GM21717 (cell line): ENCODE data around the gene VMAC.

Source experiments
- ATAC-seq: cut with Tn5 transposase; IDR thresholded peaks from one replicate; pipeline ENCODE4 v1.9.1; 2021; ENCODE audit warnings: mild to moderate bottlenecking, moderate library complexity; ENCODE audit not compliant: unreplicated experiment

The VMAC gene

GRCh38 chr19:5903624-5904351 lies 884 bp upstream of the VMAC start, which contains the start of gene NDUFA11:
NDUFA11 (minus strand) TSS chr19:5903790; CDS start chr19:5903708, 82 bp downstream.
- peak; percentile 25 for ATAC-seq

DNA sequence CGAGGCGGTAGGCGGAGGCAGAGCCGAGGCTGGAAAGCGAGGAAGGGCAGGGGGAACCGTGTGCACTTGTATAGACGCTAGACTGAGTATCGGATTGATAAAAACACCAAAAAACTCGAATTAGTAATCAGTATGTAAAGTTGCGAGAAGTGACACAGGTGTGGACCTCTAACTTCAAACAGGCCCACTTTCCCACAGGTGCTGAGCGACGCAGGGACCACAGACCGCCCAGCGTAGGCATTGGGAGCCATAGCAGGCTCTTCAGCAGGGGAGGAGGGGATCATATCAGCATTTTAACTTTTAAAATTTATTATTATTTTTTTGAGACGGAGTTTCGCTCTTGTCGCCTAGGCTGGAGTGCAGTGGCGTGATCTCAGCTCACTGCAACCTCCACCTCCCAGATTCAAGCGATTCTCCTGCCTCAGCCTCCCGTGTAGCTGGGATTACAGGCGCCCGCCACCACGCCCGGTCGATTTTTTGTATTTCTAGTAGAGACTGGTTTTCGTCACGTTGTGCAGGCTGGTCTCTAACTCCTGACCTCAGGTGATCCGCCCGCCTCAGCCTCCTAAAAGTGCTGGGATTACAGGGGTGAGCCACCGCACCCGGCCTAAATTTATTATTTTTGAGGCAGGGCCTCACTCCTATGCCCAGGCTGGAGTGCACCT lies 574 bp downstream of the VMAC start:
- no peak for ATAC-seq

GRCh38 chr19:5907241-5907640 lies 2.6 kb downstream of the VMAC start:
- ATAC-seq: no peak

- ATAC-seq: no peak
Measured at GRCh38 chr19:5908773-5909442, 4.2 kb downstream of the VMAC start.

DNA sequence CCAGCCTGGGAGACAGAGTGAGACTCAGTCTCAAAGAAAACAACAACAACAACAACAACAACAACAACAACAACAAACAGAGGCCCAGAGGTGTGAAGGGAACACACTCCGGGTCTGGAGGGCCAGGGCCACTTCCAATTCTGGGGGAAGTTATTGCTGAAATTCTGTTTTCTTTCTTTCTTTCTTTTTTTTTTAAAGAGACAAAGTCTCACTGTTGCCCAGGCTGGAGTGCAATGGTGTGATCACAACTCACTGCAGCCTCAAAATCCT lies 5.9 kb downstream of the VMAC start:
- no peak for ATAC-seq

GRCh38 chr19:5911366-5911765 lies 6.7 kb downstream of the VMAC start:
- ATAC-seq: no peak

- ATAC-seq: no peak
Measured at GRCh38 chr19:5913739-5914357, 9.2 kb downstream of the VMAC start, which contains the start of gene CAPS. CAPS (plus strand) TSS chr19:5914254; CDS start chr19:5914407, 153 bp downstream.

DNA sequence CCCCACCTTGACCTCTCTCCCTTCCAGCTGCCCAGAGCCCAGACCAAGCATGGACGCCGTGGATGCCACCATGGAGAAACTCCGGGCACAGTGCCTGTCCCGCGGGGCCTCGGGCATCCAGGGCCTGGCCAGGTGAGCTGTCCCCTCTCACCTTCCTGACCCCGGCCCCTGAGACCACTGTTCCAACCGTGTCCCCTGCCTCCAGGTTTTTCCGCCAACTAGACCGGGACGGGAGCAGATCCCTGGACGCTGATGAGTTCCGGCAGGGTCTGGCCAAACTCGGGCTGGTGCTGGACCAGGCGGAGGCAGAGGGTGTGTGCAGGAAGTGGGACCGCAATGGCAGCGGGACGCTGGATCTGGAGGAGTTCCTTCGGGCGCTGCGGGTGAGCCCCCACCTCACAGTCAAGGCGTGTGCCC lies 9.7 kb downstream of the VMAC start:
- no peak for ATAC-seq

DNA sequence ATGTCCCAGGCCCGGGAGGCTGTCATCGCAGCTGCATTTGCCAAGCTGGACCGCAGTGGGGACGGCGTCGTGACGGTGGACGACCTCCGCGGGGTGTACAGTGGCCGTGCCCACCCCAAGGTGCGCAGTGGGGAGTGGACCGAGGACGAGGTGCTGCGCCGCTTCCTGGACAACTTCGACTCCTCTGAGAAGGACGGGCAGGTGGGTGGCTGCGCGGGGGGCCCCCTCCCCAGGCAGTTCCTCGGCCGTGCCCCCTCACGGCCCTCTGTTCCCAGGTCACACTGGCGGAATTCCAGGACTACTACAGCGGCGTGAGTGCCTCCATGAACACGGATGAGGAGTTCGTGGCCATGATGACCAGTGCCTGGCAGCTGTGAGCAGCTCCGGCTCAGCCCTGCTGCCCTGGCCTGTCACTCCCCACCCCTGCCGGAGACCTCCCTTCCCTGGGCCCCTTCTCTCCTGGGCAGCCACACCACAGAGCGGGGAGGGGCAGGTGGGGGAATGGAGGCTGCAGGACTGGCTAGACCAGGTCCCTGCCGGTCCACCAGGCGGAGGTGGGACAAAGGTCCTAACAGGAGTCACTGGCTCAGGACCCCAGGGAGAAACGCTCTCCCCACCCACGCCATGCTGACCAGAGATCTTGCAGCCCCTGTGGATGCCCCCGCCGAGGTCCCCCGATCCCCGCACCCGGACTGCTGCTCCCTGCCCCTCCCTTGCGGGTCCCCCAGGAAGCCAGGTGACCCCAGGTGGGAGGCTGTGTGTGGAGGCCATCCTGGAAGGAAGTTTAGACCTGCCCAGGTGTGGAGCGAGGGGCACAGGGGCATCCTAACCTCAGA lies 10.5 kb downstream of the VMAC start:
- no peak for ATAC-seq

GRCh38 chr19:5915782-5916165 lies 11.1 kb downstream of the VMAC start:
- ATAC-seq: no peak

GRCh38 chr19:5916181-5916708 lies 11.6 kb downstream of the VMAC start:
- no peak for ATAC-seq

DNA sequence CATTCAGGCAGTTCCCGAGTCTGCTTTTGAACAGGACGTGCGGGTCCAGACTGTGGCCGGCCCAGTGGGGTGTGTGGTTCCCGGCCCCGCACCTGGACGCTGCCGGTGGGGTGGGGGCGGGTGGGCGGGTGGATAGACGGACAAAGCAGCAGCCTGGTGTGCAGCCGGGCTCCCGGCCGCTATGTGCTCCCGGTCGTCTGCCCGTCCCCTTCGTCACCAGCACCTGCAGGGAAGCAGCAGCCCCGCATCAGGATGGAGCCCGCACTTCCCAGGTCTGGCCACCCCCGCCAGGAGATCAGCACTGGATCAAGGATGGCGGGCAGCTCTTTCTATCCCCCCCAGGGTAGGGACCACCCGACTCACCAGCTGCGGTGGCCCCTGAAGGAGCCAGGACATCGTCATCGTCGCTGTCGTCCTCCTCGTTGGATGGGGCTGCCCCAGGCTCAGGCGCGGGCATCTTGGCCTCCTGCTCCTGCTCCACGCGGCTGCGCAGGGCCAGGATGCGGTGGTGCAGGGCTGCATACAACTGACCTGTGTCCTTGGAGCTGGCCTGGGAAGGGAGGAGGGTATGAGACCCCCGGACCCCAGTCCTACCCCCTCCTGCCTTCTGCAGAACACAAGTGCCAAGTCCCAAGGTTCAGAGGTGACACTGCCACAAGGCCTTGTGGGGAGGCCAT lies 12.9 kb downstream of the VMAC start:
- ATAC-seq: no peak

GRCh38 chr19:5918463-5919079 lies 13.9 kb downstream of the VMAC start:
- ATAC-seq: no peak

DNA sequence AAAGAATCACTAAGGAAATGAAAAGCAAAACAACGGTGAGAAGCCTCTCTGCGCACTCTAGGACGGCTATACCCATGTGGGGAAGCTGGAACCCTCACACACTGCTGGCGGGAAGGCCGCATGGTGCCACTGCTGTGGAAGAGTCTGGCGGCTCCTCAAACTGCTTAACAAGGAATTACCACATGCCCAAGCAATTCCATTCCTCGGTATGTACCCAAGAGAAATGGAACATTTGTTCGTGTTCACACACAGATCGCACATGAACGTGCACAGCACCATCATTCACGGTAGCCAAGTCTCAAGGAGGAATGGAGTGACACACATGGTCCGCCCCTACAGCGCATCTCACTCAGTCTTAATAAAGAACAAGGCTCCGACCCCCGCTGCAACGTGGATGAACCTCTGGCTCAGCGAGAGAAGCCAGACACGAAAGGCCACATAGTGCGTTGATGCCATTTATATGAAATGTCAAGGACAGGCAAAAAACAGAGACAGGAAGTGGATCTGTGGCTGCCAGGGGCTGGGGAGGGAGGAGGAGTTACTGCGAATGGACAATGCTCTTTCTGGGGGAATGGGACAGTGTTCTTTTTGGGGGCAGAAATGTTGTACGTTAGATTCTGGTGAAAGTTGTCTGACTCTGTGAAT lies 17.0 kb downstream of the VMAC start:
- no peak for ATAC-seq

- ATAC-seq: no peak
Measured at GRCh38 chr19:5922161-5922545, 17.5 kb downstream of the VMAC start.

DNA sequence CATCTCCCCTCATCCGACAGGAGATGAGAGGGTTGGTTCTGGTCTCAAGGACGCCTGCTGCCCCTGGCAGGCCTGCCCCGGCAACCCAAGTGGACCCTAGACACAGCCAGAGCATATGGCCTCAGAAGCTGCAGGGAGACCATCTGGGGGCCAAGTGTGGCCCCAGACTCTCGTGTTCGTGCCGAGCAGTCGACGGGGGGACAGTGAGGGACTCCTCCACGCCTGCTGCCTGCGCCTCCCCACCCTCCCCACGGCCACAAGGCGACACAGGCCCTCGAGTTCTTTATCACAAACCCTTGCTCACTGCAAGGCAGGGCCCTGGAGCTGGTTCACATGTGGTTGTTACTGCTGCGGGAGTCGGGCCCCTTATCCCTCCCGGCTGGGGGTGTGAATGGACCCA lies 18.7 kb downstream of the VMAC start:
- no peak for ATAC-seq

DNA sequence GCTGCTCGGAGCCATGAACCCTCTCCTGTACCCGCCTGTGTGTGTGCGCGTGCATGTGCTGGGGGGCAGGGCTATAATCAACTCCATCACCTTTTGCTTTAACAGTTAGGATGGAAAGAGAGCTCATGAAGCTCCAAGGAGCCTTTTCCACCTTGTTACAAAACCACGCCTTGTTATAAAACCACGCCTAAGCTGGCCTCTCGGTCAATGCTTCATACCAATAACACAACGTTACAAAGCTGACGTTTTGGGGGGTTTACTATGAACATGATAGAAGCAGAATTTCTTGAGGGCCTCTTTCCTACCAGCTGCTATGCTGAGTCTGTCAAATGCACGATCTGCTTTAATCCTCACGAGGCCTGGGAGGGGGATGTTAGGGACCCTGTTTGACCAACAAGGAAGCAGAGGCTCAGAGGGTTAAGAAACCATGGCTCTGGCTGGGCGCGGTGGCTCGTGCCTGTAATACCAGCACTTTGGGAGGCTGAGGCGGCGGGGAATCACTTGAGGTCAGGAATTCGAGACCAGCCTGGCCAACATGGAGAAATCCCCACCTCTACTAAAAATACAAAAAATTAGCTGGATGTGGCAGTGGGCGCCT lies 21.3 kb downstream of the VMAC start:
- no peak for ATAC-seq

DNA sequence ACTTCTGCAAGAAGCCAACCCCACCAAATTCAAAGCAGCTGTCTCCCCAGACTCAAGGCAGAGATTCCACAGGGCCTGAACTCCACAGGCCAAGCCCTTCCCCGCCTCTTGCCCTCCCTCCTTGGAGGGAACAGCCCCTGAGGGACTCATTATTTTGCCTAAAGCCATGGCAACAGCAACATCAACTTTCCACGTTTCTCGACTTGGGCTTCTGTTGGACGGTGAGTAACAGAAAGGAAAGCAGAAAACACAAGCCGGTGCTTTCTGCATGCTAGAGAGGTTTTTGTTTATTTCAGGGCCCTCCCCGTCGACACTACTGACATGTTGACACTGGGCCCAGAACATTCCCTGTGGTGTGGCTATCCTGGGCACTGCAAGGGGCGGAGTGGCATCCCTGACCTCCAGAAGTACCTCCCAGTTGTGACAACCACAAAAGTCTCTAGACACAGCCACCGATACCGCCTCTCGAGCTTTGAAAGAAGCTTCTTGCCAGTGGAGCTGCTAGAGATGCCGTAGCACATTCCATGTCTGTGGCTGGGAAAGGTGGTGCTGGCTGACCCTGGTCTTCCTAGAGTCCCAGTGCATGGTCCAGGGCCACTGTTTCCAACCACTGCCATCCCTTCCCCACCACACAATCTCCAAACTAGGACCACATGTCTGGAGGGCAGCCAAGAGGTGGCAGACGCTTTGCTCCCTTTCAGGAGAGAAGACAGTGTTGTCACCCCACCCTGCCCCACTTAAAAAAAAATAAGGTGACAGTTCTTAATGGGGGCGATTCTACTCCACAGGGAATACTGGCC lies 22.2 kb downstream of the VMAC start:
- ATAC-seq: no peak
